ENCODE results near the gene TCF7L2. TPM values are rescaled to one million over a fixed set of nuclear protein-coding genes. Genes with fewer than 3 reads are reported as not detected.

The TCF7L2 gene
- total and polyA plus RNA-seq, 2 donors = 1.4 to 11.1 TPM

DNA sequence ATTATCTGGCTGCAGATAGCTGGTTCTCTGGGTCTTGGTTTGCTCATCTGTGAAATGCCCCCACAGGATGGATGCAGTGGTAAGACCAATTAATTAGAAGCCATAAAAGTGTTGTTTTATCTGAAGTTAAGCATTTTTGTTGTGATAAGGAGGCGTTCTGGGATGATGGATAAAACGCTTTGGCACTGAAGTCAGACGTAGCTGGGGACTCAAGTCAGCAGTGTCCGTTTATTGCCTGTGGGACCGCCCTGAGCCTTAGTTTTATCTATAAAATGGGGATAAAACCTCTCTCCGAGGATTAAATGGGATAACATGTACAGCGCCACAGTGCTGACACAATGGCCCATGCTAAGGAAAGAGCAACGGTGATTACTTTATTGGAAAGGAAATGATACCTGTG lies 34.7 kb downstream of the TCF7L2 start:
- peaks cover 28 to 67% of the 10 kb centered on the region in 2 donors for H3K27me3 ChIP-seq (ENCODE audit: control insufficient read depth in 2 of 2, insufficient read depth in 1 of 2, low read length in 1 of 2)
- WGBS = 93% methylated on average over 8 of the region's 8 CpGs
- H3K4me1 ChIP-seq (ENCODE audit: control insufficient read depth in 2 of 2, insufficient read depth in 2 of 2, low read length in 2 of 2) = peaks cover 0 to 14% of the 10 kb centered on the region in 2 donors
- H3K36me3 ChIP-seq (ENCODE audit: control insufficient read depth in 2 of 2, insufficient read depth in 2 of 2, low read length in 1 of 2) = no peaks in the 10 kb centered on the region
- H3K4me3 ChIP-seq (ENCODE audit: low read length in 2 of 2) = no peak overlapping the region
- no peak for DNase-seq (ENCODE audit: low read depth in 6 of 9, low spot score in 9 of 9)
- H3K27ac ChIP-seq (ENCODE audit: low read depth in 1 of 2, low read length in 1 of 2) = no peak overlapping the region
- H3K9me3 ChIP-seq (ENCODE audit: control insufficient read depth in 2 of 2, insufficient read depth in 1 of 2, low read length in 1 of 2) = no peaks in the 10 kb centered on the region

DNA sequence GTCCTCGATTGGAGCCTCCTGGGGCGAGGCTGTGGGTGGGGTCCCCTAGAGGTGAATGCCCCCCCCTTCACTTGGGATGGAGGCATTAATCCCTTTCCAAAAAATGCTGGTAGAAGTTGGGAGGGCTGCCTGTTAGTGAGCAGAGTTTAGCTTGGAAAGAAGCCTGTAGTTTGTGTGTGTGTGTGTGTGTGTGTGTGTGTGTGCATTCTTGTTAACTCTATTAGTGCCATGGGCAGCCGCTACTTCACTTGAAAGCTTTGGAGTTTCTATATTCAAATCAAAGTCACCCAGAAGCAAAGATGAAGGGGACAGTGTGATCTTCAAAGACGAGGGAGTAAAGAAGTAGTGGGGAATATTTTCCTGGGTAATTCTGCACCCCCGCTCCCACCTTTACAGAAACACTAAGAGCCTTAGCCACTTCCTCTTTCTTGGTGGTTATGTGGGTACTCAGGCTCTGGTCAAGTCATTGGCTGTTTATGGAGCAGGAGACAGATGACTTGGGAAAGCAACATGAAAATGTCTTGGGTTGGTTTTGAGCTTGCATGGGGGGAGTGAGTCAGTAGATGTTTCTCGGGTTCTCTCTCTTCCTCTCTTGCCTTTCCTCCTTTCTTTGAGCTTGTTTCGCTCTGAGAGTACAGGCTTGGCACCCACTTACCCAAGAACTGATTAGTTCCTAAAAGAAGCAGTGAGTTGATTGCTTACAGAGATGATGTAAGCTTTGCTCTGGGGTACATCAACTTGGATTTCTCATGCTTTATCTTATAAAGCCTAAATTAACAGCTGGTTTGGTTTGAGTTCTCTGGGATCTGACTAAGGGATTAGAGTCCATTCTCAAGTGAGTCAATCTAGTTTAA lies 35.9 kb downstream of the TCF7L2 start:
- Histone ChIP-seq H3K9me3 (ENCODE audit: control insufficient read depth in 2 of 2, insufficient read depth in 1 of 2, low read length in 1 of 2) (no peaks in the 10 kb centered on the region), H3K36me3 (ENCODE audit: control insufficient read depth in 2 of 2, insufficient read depth in 2 of 2, low read length in 1 of 2) (no peaks in the 10 kb centered on the region), H3K27me3 (ENCODE audit: control insufficient read depth in 2 of 2, insufficient read depth in 1 of 2, low read length in 1 of 2) (peaks cover 20 to 57% of the 10 kb centered on the region in 2 donors), H3K27ac (ENCODE audit: low read depth in 1 of 2, low read length in 1 of 2) (no peak overlapping the region), H3K4me1 (ENCODE audit: control insufficient read depth in 2 of 2, insufficient read depth in 2 of 2, low read length in 2 of 2) (peaks cover 0 to 14% of the 10 kb centered on the region in 2 donors), H3K4me3 (ENCODE audit: low read length in 2 of 2) (no peak overlapping the region)
- peak in 1 of 9 donors; percentile 23 for DNase-seq (ENCODE audit: low read depth in 6 of 9, low spot score in 9 of 9)
- WGBS = 34% methylated on average over 7 of the region's 7 CpGs

DNA sequence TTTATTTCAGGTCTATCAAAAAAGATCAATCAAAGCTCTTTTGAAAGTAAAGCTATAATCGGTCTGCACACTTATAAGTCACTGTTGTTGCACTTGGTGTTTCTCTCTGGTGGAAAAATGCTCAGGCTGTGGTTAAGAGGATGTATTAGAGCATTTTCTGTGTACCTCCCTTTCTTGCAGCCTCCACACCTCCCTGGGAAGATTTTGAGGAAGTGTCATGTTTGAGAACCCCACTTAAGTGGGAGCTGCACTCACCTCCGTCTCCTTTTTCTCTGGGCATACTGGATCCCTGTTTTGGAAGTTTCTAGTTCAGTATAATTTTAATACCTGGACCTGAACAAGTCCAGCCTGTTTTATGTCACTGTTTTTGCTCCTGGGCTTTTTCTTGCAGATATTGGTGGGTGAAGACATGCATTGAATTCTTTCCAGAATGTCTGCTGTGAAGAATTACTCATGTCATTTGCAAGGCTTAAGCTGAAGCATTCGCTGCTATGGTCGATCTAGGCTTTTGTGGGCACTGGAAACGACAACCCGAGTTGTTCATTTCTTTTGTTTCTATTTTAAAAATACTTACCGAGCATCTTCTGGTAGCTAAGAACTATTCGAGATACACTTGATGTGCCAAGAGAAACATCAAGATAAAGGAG lies 36.6 kb downstream of the TCF7L2 start:
- DNase-seq (ENCODE audit: low read depth in 6 of 9, low spot score in 9 of 9) = no peak
- peaks cover 0 to 10% of the 10 kb centered on the region in 2 donors for H3K4me1 ChIP-seq (ENCODE audit: control insufficient read depth in 2 of 2, insufficient read depth in 2 of 2, low read length in 2 of 2)
- no peak overlapping the region for H3K27ac ChIP-seq (ENCODE audit: low read depth in 1 of 2, low read length in 1 of 2)
- H3K27me3 ChIP-seq (ENCODE audit: control insufficient read depth in 2 of 2, insufficient read depth in 1 of 2, low read length in 1 of 2) = peaks cover 18 to 49% of the 10 kb centered on the region in 2 donors
- 71% methylated on average over 8 of the region's 8 CpGs for WGBS
- H3K36me3 ChIP-seq (ENCODE audit: control insufficient read depth in 2 of 2, insufficient read depth in 2 of 2, low read length in 1 of 2) = no peaks in the 10 kb centered on the region
- H3K4me3 ChIP-seq (ENCODE audit: low read length in 2 of 2) = no peak overlapping the region
- H3K9me3 ChIP-seq (ENCODE audit: control insufficient read depth in 2 of 2, insufficient read depth in 1 of 2, low read length in 1 of 2) = no peaks in the 10 kb centered on the region

DNA sequence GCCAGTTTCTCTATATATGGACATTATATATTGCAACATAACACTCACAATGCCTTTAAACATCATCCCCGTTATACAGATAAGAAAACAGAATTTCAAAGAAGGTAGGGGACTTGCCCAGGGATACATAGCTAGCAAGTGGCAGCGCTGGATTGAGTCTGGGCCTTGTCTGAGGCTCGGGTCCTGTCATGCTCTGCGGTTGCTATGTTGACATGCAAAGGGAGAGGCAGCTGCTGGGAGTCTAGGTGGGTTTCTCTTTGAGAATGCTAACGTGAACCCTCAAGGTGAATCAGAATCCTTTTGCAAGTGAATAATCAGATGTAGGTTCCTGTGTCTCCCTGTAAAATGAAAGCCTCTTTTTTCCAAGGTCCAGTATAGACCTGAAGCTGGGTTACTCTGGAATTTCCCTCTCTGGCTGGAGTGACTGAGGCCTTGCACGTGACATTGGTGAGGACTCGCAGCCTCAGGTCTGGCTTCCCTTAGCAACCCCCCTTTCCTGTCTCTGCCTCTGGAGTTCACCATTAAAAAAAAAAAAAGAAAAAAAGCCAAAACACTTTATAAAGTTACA lies 38.9 kb downstream of the TCF7L2 start:
- peaks cover 0 to 8% of the 10 kb centered on the region in 2 donors for H3K4me1 ChIP-seq (ENCODE audit: control insufficient read depth in 2 of 2, insufficient read depth in 2 of 2, low read length in 2 of 2)

DNA sequence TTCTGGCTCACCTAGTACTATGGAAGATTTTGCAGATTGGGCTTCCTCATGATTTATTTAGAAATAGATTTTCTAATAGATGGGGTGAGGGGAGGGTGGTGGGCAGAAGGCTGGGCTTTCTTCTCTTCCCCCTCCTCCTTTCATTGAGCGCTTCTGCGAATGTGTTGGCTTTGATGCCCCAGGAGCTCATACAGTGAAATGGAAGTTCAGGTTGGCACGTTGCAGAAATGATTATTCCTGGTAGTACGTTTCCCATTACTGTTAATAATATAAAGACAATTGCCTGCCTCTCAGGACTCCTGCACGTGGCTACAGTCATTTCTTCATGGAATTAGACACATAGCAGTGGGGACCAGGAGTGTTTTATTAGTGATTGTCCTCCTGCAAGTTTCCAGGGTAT lies 39.8 kb downstream of the TCF7L2 start:
- Histone ChIP-seq H3K4me1 (ENCODE audit: control insufficient read depth in 2 of 2, insufficient read depth in 2 of 2, low read length in 2 of 2) (peaks cover 0 to 8% of the 10 kb centered on the region in 2 donors), H3K4me3 (ENCODE audit: low read length in 2 of 2) (no peak overlapping the region), H3K9me3 (ENCODE audit: control insufficient read depth in 2 of 2, insufficient read depth in 1 of 2, low read length in 1 of 2) (no peaks in the 10 kb centered on the region), H3K36me3 (ENCODE audit: control insufficient read depth in 2 of 2, insufficient read depth in 2 of 2, low read length in 1 of 2) (peaks cover 0 to 6% of the 10 kb centered on the region in 2 donors), H3K27ac (ENCODE audit: low read depth in 1 of 2, low read length in 1 of 2) (no peak overlapping the region), H3K27me3 (ENCODE audit: control insufficient read depth in 2 of 2, insufficient read depth in 1 of 2, low read length in 1 of 2) (peaks cover 6 to 23% of the 10 kb centered on the region in 2 donors)
- WGBS = 95% methylated on average over 5 of the region's 5 CpGs
- no peak for DNase-seq (ENCODE audit: low read depth in 6 of 9, low spot score in 9 of 9)

More for the DNA sequence above, 38.9 kb downstream of the TCF7L2 start:
- Histone ChIP-seq H3K4me3 (ENCODE audit: low read length in 2 of 2) (no peak overlapping the region), H3K36me3 (ENCODE audit: control insufficient read depth in 2 of 2, insufficient read depth in 2 of 2, low read length in 1 of 2) (peaks cover 0 to 6% of the 10 kb centered on the region in 2 donors), H3K27ac (ENCODE audit: low read depth in 1 of 2, low read length in 1 of 2) (peak overlapping the region in 1 of 2 donors; percentile 22), H3K27me3 (ENCODE audit: control insufficient read depth in 2 of 2, insufficient read depth in 1 of 2, low read length in 1 of 2) (peaks cover 12 to 31% of the 10 kb centered on the region in 2 donors), H3K9me3 (ENCODE audit: control insufficient read depth in 2 of 2, insufficient read depth in 1 of 2, low read length in 1 of 2) (no peaks in the 10 kb centered on the region)
- peak in 1 of 9 donors; percentile 23 for DNase-seq (ENCODE audit: low read depth in 6 of 9, low spot score in 9 of 9)
- WGBS = 79% methylated on average over 7 of the region's 7 CpGs

DNA sequence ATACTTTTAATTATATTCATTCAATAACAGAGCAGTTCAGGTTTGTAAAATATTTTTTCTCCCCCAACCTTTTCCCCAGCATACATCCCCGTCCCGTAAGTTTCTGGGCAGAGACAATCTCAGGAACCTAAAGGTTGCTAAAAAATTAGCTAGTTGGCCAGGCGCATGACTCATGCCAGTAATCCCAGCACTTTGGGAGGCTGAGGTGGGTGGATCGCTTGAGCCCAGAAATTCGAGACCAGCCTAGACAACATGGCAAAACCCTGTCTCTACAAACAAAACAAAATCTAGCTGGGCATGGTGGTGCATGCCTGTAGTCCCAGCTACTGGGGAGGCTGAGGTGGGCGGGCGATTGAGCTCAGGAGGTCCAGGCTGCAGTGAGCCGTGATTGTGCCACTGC lies 40.2 kb downstream of the TCF7L2 start:
- peaks cover 0 to 8% of the 10 kb centered on the region in 2 donors for H3K4me1 ChIP-seq (ENCODE audit: control insufficient read depth in 2 of 2, insufficient read depth in 2 of 2, low read length in 2 of 2)
- DNase-seq (ENCODE audit: low read depth in 6 of 9, low spot score in 9 of 9) = no peak
- peaks cover 0 to 6% of the 10 kb centered on the region in 2 donors for H3K36me3 ChIP-seq (ENCODE audit: control insufficient read depth in 2 of 2, insufficient read depth in 2 of 2, low read length in 1 of 2)
- peaks cover 4 to 20% of the 10 kb centered on the region in 2 donors for H3K27me3 ChIP-seq (ENCODE audit: control insufficient read depth in 2 of 2, insufficient read depth in 1 of 2, low read length in 1 of 2)
- no peaks in the 10 kb centered on the region for H3K9me3 ChIP-seq (ENCODE audit: control insufficient read depth in 2 of 2, insufficient read depth in 1 of 2, low read length in 1 of 2)
- H3K27ac ChIP-seq (ENCODE audit: low read depth in 1 of 2, low read length in 1 of 2) = no peak overlapping the region
- WGBS = 91% methylated on average over 8 of the region's 8 CpGs
- no peak overlapping the region for H3K4me3 ChIP-seq (ENCODE audit: low read length in 2 of 2)

DNA sequence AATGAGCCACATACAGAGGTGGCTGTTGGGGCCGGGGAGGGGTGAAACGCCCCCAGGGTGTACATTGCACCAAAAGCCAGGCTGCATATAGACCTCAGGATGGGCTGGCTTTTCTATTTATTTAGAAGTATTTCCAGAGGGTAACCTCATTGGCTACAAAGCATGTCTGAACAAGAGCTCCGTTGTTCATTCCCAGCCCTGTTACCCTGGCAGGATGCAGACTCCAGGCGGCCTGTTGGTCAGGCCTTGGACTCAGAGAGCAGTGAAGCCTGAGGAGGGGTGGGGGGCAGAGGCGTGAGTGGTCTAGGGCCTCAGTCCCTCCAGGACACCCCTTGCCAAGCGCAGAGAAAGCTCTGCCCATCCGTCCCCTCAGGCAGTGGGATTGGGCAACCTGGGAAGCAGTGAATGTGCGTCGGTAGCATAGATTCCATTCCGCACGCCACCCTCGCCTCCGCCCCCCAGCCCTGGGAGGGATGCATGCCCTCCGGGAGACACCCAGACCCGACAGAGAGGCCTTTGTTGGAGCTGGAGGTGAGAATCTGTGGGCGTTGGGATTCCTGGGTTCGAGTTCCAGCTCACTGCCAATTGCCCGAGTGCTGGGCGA lies 41.9 kb downstream of the TCF7L2 start:
- H3K36me3 ChIP-seq (ENCODE audit: control insufficient read depth in 2 of 2, insufficient read depth in 2 of 2, low read length in 1 of 2) = peaks cover 0 to 6% of the 10 kb centered on the region in 2 donors
- H3K27ac ChIP-seq (ENCODE audit: low read depth in 1 of 2, low read length in 1 of 2) = no peak overlapping the region
- no peaks in the 10 kb centered on the region for H3K4me1 ChIP-seq (ENCODE audit: control insufficient read depth in 2 of 2, insufficient read depth in 2 of 2, low read length in 2 of 2)
- no peaks in the 10 kb centered on the region for H3K9me3 ChIP-seq (ENCODE audit: control insufficient read depth in 2 of 2, insufficient read depth in 1 of 2, low read length in 1 of 2)
- DNase-seq (ENCODE audit: low read depth in 6 of 9, low spot score in 9 of 9) = no peak
- WGBS = 95% methylated on average over 19 of the region's 19 CpGs
- peaks cover 0 to 5% of the 10 kb centered on the region in 2 donors for H3K27me3 ChIP-seq (ENCODE audit: control insufficient read depth in 2 of 2, insufficient read depth in 1 of 2, low read length in 1 of 2)
- H3K4me3 ChIP-seq (ENCODE audit: low read length in 2 of 2) = no peak overlapping the region

DNA sequence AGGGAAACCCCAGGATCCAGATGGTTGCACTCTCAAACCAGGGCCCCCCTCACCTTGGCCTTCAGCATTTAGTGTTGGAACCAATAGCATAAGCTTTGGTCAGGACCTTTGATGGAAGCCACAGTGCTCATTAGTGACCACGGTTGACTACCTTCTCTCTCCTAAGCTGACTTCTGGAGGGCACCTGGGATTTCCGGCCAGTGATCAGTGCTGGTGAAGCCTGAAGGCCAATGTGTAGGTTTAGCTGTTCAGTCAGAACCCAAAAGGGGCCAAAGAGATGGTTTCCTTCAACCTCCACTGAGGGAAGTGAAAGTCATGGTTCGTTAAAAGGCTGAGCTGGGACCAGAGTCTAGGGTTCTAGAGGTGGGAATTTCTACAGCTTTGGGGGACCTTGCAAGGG lies 46.4 kb downstream of the TCF7L2 start:
- no peaks in the 10 kb centered on the region for H3K9me3 ChIP-seq (ENCODE audit: control insufficient read depth in 2 of 2, insufficient read depth in 1 of 2, low read length in 1 of 2)
- no peaks in the 10 kb centered on the region for H3K27me3 ChIP-seq (ENCODE audit: control insufficient read depth in 2 of 2, insufficient read depth in 1 of 2, low read length in 1 of 2)
- H3K36me3 ChIP-seq (ENCODE audit: control insufficient read depth in 2 of 2, insufficient read depth in 2 of 2, low read length in 1 of 2) = peaks cover 0 to 6% of the 10 kb centered on the region in 2 donors
- no peak for DNase-seq (ENCODE audit: low read depth in 6 of 9, low spot score in 9 of 9)
- WGBS = 96% methylated on average over 3 of the region's 3 CpGs
- H3K4me3 ChIP-seq (ENCODE audit: low read length in 2 of 2) = no peak overlapping the region
- peaks cover 0 to 5% of the 10 kb centered on the region in 2 donors for H3K4me1 ChIP-seq (ENCODE audit: control insufficient read depth in 2 of 2, insufficient read depth in 2 of 2, low read length in 2 of 2)
- no peak overlapping the region for H3K27ac ChIP-seq (ENCODE audit: low read depth in 1 of 2, low read length in 1 of 2)
